OCI-LY1 (cell line): ENCODE results near the gene PIF1.

Experiments
- CTCF ChIP-seq: fragments of 200-600 bp; sonication (generic), shearing (Covaris generic); IDR thresholded peaks from 2 replicates; pipeline ENCODE4 v1.5.1; 2017; ENCODE audit warnings: mild to moderate bottlenecking, antibody characterized with exemption, low read length, moderate library complexity, mixed read lengths
- EZH2 ChIP-seq: fragments of 200-600 bp; sonication (generic), shearing (Covaris generic); IDR thresholded peaks from 2 replicates; pipeline ENCODE4 v1.8.0; 2017; ENCODE audit warnings: borderline replicate concordance, mixed run types, mild to moderate bottlenecking, antibody characterized with exemption, low read length, moderate library complexity, mixed read lengths

GRCh38 chr15:64864068-64864467 is 38.6 kb upstream of the PIF1 start:
- TF ChIP-seq CTCF: no peak
- TF ChIP-seq EZH2: no peak
